ENCODE results near the gene TMEM154.

The TMEM154 gene

GRCh38 chr4:152613351-152613750 lies 66.4 kb downstream of the TMEM154 start:
- Histone ChIP-seq H3K4me3 (ENCODE audit: low read depth, low read length) (no peak overlapping the region), H3K9ac (ENCODE audit: low read depth, low read length) (no peak overlapping the region), H3K4me1 (ENCODE audit: control insufficient read depth, insufficient read depth, low read length) (no peaks in the 10 kb centered on the region), H3K9me3 (ENCODE audit: control insufficient read depth, insufficient read depth, low read length) (no peaks in the 10 kb centered on the region), H3K36me3 (ENCODE audit: control insufficient read depth, insufficient read depth, low read length) (no peaks in the 10 kb centered on the region), H3K27me3 (ENCODE audit: control insufficient read depth, insufficient read depth, low read length) (no peaks in the 10 kb centered on the region)

DNA sequence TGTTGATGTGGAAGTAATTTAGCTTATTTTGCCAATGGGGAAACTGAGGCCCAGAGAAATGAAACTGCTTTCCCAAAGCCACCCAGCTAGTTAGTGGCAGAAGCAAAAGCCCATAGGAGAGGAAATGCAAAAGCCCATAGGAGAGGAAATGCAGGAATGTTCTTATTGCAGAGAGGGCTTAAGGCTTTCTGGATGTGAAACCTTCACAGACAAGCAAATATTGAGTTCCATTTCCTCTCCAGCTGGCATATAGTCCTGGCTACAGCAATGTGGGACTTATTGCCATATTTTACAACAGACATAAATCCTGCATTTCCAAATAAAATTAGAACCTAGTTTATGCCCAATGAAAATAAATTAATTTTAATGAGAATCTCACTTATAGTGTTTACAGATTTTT lies 69.7 kb downstream of the TMEM154 start:
- H3K9me3 ChIP-seq (ENCODE audit: control insufficient read depth, insufficient read depth, low read length): no peaks in the 10 kb centered on the region
- H3K9ac ChIP-seq (ENCODE audit: low read depth, low read length): no peak overlapping the region
- peaks cover 8% of the 10 kb centered on the region for H3K4me1 ChIP-seq (ENCODE audit: control insufficient read depth, insufficient read depth, low read length)
- H3K36me3 ChIP-seq (ENCODE audit: control insufficient read depth, insufficient read depth, low read length): no peaks in the 10 kb centered on the region
- no peak overlapping the region for H3K4me3 ChIP-seq (ENCODE audit: low read depth, low read length)
- no peaks in the 10 kb centered on the region for H3K27me3 ChIP-seq (ENCODE audit: control insufficient read depth, insufficient read depth, low read length)

- no peaks in the 10 kb centered on the region for H3K27me3 ChIP-seq (ENCODE audit: control insufficient read depth, insufficient read depth, low read length)
- no peaks in the 10 kb centered on the region for H3K36me3 ChIP-seq (ENCODE audit: control insufficient read depth, insufficient read depth, low read length)
- no peaks in the 10 kb centered on the region for H3K9me3 ChIP-seq (ENCODE audit: control insufficient read depth, insufficient read depth, low read length)
- peaks cover 8% of the 10 kb centered on the region for H3K4me1 ChIP-seq (ENCODE audit: control insufficient read depth, insufficient read depth, low read length)
- H3K4me3 ChIP-seq (ENCODE audit: low read depth, low read length): no peak overlapping the region
- no peak overlapping the region for H3K9ac ChIP-seq (ENCODE audit: low read depth, low read length)
These were observed 70.3 kb downstream of the TMEM154 start for GRCh38 chr4:152609481-152609880.

DNA sequence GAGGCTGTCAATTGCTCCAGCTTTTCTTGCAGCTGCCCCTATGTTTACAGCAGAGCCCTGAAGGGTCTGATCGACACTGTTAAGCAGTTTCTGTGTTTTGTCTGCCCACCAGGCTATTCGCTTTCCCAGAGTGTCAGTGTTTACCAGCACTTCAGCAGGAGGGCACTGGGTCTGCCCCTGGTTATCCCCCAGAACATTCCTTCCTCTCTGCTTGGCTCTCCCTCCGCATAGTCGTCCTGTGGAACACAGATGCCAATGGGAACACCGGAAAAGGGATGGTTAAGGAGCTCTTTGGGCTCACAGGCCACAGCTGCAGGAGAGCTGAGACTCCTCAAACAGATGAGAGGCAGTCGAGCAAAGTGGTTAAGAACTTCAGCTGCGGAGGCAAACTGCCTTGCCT lies 72.6 kb downstream of the TMEM154 start:
- Histone ChIP-seq H3K36me3 (ENCODE audit: control insufficient read depth, insufficient read depth, low read length) (no peaks in the 10 kb centered on the region), H3K4me1 (ENCODE audit: control insufficient read depth, insufficient read depth, low read length) (peaks cover 8% of the 10 kb centered on the region), H3K9ac (ENCODE audit: low read depth, low read length) (no peak overlapping the region), H3K4me3 (ENCODE audit: low read depth, low read length) (no peak overlapping the region), H3K27me3 (ENCODE audit: control insufficient read depth, insufficient read depth, low read length) (no peaks in the 10 kb centered on the region), H3K9me3 (ENCODE audit: control insufficient read depth, insufficient read depth, low read length) (no peaks in the 10 kb centered on the region)

DNA sequence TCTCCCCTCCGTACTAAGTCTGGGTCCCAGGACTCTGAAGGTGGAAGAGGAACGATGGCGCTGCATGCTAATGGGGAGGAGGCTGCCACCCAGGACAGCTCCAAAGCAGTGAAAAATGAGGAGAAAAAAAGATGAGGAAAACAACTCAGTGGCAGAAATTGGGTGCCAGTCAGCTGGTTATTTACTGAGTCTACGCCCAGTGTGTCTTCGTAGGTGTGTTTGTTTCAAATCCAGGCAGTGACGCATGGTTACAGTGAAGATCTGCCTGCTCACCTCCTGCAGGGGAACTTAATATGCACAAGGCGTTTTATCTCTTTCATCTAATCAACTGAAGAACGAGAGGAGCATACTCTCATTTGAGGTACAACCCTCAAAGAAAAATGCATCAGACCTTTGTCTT lies 73.0 kb downstream of the TMEM154 start:
- Histone ChIP-seq H3K9ac (ENCODE audit: low read depth, low read length) (no peak overlapping the region), H3K9me3 (ENCODE audit: control insufficient read depth, insufficient read depth, low read length) (no peaks in the 10 kb centered on the region), H3K36me3 (ENCODE audit: control insufficient read depth, insufficient read depth, low read length) (no peaks in the 10 kb centered on the region), H3K4me1 (ENCODE audit: control insufficient read depth, insufficient read depth, low read length) (peaks cover 8% of the 10 kb centered on the region), H3K4me3 (ENCODE audit: low read depth, low read length) (no peak overlapping the region), H3K27me3 (ENCODE audit: control insufficient read depth, insufficient read depth, low read length) (no peaks in the 10 kb centered on the region)

GRCh38 chr4:152605641-152606335 lies 74.0 kb downstream of the TMEM154 start:
- Histone ChIP-seq H3K4me1 (ENCODE audit: control insufficient read depth, insufficient read depth, low read length) (peaks cover 8% of the 10 kb centered on the region), H3K36me3 (ENCODE audit: control insufficient read depth, insufficient read depth, low read length) (no peaks in the 10 kb centered on the region), H3K9me3 (ENCODE audit: control insufficient read depth, insufficient read depth, low read length) (no peaks in the 10 kb centered on the region), H3K9ac (ENCODE audit: low read depth, low read length) (no peak overlapping the region), H3K27me3 (ENCODE audit: control insufficient read depth, insufficient read depth, low read length) (no peaks in the 10 kb centered on the region), H3K4me3 (ENCODE audit: low read depth, low read length) (no peak overlapping the region)

- Histone ChIP-seq H3K9me3 (ENCODE audit: control insufficient read depth, insufficient read depth, low read length) (no peaks in the 10 kb centered on the region), H3K4me3 (ENCODE audit: low read depth, low read length) (no peak overlapping the region), H3K27me3 (ENCODE audit: control insufficient read depth, insufficient read depth, low read length) (no peaks in the 10 kb centered on the region), H3K4me1 (ENCODE audit: control insufficient read depth, insufficient read depth, low read length) (peaks cover 8% of the 10 kb centered on the region), H3K9ac (ENCODE audit: low read depth, low read length) (no peak overlapping the region), H3K36me3 (ENCODE audit: control insufficient read depth, insufficient read depth, low read length) (no peaks in the 10 kb centered on the region)
These were observed 74.8 kb downstream of the TMEM154 start for GRCh38 chr4:152605031-152605430.

- no peak overlapping the region for H3K9ac ChIP-seq (ENCODE audit: low read depth, low read length)
- no peaks in the 10 kb centered on the region for H3K9me3 ChIP-seq (ENCODE audit: control insufficient read depth, insufficient read depth, low read length)
These were observed 78.6 kb downstream of the TMEM154 start for GRCh38 chr4:152601156-152601555.

GRCh38 chr4:152599636-152600035 lies 80.2 kb downstream of the TMEM154 start:
- H3K9ac ChIP-seq (ENCODE audit: low read depth, low read length): no peak overlapping the region

More at GRCh38 chr4:152601156-152601555, 78.6 kb downstream of the TMEM154 start:
- no peaks in the 10 kb centered on the region for H3K36me3 ChIP-seq (ENCODE audit: control insufficient read depth, insufficient read depth, low read length)
- no peaks in the 10 kb centered on the region for H3K27me3 ChIP-seq (ENCODE audit: control insufficient read depth, insufficient read depth, low read length)
- H3K4me3 ChIP-seq (ENCODE audit: low read depth, low read length): no peak overlapping the region
- peaks cover 3% of the 10 kb centered on the region for H3K4me1 ChIP-seq (ENCODE audit: control insufficient read depth, insufficient read depth, low read length)

GRCh38 chr4:152599095-152599494 lies 80.7 kb downstream of the TMEM154 start:
- no peak overlapping the region for H3K9ac ChIP-seq (ENCODE audit: low read depth, low read length)
- no peak overlapping the region for H3K4me3 ChIP-seq (ENCODE audit: low read depth, low read length)
- no peaks in the 10 kb centered on the region for H3K27me3 ChIP-seq (ENCODE audit: control insufficient read depth, insufficient read depth, low read length)
- H3K36me3 ChIP-seq (ENCODE audit: control insufficient read depth, insufficient read depth, low read length): no peaks in the 10 kb centered on the region
- no peaks in the 10 kb centered on the region for H3K4me1 ChIP-seq (ENCODE audit: control insufficient read depth, insufficient read depth, low read length)
- no peaks in the 10 kb centered on the region for H3K9me3 ChIP-seq (ENCODE audit: control insufficient read depth, insufficient read depth, low read length)

More at GRCh38 chr4:152599636-152600035, 80.2 kb downstream of the TMEM154 start:
- Histone ChIP-seq H3K27me3 (ENCODE audit: control insufficient read depth, insufficient read depth, low read length) (no peaks in the 10 kb centered on the region), H3K9me3 (ENCODE audit: control insufficient read depth, insufficient read depth, low read length) (no peaks in the 10 kb centered on the region), H3K36me3 (ENCODE audit: control insufficient read depth, insufficient read depth, low read length) (no peaks in the 10 kb centered on the region), H3K4me1 (ENCODE audit: control insufficient read depth, insufficient read depth, low read length) (no peaks in the 10 kb centered on the region), H3K4me3 (ENCODE audit: low read depth, low read length) (no peak overlapping the region)

DNA sequence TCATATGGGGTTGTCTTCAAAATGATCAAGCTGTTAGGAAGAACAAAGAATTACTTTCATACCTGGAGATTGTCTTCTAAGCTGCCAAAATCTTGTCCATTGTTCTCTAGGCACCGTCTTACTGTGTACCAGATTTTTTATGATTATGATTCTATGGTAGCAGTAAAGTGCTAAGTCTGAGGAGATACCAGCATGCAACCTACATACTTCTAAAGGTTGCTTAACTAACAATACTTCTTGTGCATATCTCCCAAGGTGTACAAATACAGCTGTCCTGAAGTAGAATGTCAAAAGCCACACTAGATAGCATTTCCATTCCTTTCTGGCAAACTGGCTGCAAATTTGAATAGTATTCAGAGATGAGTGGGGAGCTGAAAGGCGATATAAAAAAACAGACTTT lies 81.3 kb downstream of the TMEM154 start:
- no peaks in the 10 kb centered on the region for H3K4me1 ChIP-seq (ENCODE audit: control insufficient read depth, insufficient read depth, low read length)
- H3K27me3 ChIP-seq (ENCODE audit: control insufficient read depth, insufficient read depth, low read length): no peaks in the 10 kb centered on the region
- no peak overlapping the region for H3K4me3 ChIP-seq (ENCODE audit: low read depth, low read length)
- no peaks in the 10 kb centered on the region for H3K36me3 ChIP-seq (ENCODE audit: control insufficient read depth, insufficient read depth, low read length)
- H3K9ac ChIP-seq (ENCODE audit: low read depth, low read length): no peak overlapping the region
- H3K9me3 ChIP-seq (ENCODE audit: control insufficient read depth, insufficient read depth, low read length): no peaks in the 10 kb centered on the region

DNA sequence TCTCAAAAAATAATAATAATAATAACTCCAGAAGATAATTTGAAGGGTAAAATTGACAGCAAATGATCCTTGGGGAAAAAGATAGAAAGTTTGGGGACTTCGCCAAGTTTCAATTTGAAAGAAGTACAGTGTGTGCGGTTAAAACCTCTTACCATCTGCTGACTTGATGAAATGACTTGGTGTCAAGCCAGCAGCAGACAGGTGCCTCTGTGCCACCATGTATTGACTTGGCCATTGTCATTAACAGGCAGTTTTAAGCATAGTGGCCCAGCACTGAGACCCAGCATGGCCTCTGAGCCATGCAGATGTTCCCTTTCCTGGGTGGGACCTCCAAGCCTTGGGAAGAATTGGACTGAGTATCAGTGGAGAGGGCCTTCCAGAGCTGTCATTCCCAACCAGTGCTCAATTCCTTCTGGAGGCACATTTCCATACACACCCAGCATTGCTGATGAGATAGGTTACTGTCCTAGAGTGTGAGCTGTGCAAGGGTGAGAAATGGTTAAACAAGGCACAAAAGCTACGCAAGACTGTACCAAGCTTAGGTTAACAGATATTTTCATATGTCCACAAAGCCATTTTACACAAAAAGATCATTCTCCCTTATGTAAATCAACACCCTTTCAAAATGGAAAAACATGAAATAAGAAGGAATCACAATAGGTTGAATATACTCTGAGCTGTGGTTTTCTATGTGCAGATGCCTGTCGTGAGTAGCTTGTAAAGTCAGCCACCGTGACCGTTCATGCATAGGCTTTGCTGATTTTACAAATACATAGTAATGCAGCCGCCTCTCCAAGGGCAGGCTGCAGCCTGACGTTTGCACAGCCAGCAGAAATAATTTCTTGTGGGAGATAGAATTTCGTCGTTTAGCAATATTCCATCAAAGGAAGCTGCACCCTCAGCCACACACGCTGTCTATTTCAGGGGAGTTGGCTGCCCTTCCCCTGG lies 84.5 kb downstream of the TMEM154 start:
- Histone ChIP-seq H3K27me3 (ENCODE audit: control insufficient read depth, insufficient read depth, low read length) (no peaks in the 10 kb centered on the region), H3K9ac (ENCODE audit: low read depth, low read length) (no peak overlapping the region), H3K36me3 (ENCODE audit: control insufficient read depth, insufficient read depth, low read length) (no peaks in the 10 kb centered on the region), H3K4me1 (ENCODE audit: control insufficient read depth, insufficient read depth, low read length) (no peaks in the 10 kb centered on the region), H3K4me3 (ENCODE audit: low read depth, low read length) (no peak overlapping the region), H3K9me3 (ENCODE audit: control insufficient read depth, insufficient read depth, low read length) (no peaks in the 10 kb centered on the region)
